Ovary (tissue), 3 donors: ENCODE measurements around the gene YWHAQ.

Source experiments
- POLR2A ChIP-seq: fragments of 450-650 bp; IDR thresholded peaks from one replicate; pipeline ENCODE4 v1.6.1; 2017; ENCODE audit warnings: antibody characterized with exemption, mild to moderate bottlenecking, moderate library complexity
- TF ChIP-seq, protein P1 (sequence below), 3 donors: fragments of 450-650 bp in 2 of 3; fragments of 200-600 bp in 1 of 3; IDR thresholded peaks; one replicate each; pipeline versions ENCODE4 v1.5.1 to v1.8.0; 2016 to 2022; ENCODE audit warnings: antibody characterized with exemption in 3 of 3, mild to moderate bottlenecking in 1 of 3
- donor health status: DM: no; HTN: no; CAD: no.

GRCh38 chr2:9573013-9573720, 57.6 kb downstream of the YWHAQ start:
- TF ChIP-seq, protein P1, sequence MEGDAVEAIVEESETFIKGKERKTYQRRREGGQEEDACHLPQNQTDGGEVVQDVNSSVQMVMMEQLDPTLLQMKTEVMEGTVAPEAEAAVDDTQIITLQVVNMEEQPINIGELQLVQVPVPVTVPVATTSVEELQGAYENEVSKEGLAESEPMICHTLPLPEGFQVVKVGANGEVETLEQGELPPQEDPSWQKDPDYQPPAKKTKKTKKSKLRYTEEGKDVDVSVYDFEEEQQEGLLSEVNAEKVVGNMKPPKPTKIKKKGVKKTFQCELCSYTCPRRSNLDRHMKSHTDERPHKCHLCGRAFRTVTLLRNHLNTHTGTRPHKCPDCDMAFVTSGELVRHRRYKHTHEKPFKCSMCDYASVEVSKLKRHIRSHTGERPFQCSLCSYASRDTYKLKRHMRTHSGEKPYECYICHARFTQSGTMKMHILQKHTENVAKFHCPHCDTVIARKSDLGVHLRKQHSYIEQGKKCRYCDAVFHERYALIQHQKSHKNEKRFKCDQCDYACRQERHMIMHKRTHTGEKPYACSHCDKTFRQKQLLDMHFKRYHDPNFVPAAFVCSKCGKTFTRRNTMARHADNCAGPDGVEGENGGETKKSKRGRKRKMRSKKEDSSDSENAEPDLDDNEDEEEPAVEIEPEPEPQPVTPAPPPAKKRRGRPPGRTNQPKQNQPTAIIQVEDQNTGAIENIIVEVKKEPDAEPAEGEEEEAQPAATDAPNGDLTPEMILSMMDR (IDR thresholded peaks at IDR 0.05) = no peak
- TF ChIP-seq POLR2A = no peak
